MG63 (cell line): ENCODE data around the gene DOCK11. TPM values are rescaled to one million over a fixed set of nuclear protein-coding genes. Genes with fewer than 3 reads are reported as not detected.
A peak's percentile ranks its signal among the peaks of the same experiment; 100 is the strongest.

Source experiments
- DNase-seq: peaks from one replicate; pipeline ENCODE4 v3.0.0-alpha.2; 2020
- H3K27me3 ChIP-seq: fragments of 250-450 bp; sonication (Bioruptor Pico); 2 replicates; pipeline ENCODE4 v1.5.1; 2020; ENCODE audit warnings: mild to moderate bottlenecking, moderate library complexity
- H3K36me3 ChIP-seq: fragments of 250-450 bp; sonication (Bioruptor Pico); 2 replicates; pipeline ENCODE4 v1.5.1; 2020; ENCODE audit warnings: mild to moderate bottlenecking, moderate library complexity
- H3K4me3 ChIP-seq: fragments of 250-450 bp; sonication (Bioruptor Pico); 2 replicates; pipeline ENCODE4 v1.5.1; 2020; ENCODE audit warnings: mild to moderate bottlenecking, moderate library complexity
- H3K9me3 ChIP-seq: fragments of 250-450 bp; sonication (Bioruptor Pico); 2 replicates; pipeline ENCODE4 v1.5.1; 2020; ENCODE audit warnings: mild to moderate bottlenecking, moderate library complexity
- total RNA-seq: library from RNA; depleted of rRNA; stranded (reverse); fragments of >200 nt; shearing (Covaris generic); gene quantifications from 2 replicates; pipeline ENCODE4 v1.2.3, GENCODE V29; 2014; ENCODE audit warnings: low replicate concordance

DOCK11 gene
- total RNA-seq, 1 experiment from 2014 or later: 6.4 TPM

DNA sequence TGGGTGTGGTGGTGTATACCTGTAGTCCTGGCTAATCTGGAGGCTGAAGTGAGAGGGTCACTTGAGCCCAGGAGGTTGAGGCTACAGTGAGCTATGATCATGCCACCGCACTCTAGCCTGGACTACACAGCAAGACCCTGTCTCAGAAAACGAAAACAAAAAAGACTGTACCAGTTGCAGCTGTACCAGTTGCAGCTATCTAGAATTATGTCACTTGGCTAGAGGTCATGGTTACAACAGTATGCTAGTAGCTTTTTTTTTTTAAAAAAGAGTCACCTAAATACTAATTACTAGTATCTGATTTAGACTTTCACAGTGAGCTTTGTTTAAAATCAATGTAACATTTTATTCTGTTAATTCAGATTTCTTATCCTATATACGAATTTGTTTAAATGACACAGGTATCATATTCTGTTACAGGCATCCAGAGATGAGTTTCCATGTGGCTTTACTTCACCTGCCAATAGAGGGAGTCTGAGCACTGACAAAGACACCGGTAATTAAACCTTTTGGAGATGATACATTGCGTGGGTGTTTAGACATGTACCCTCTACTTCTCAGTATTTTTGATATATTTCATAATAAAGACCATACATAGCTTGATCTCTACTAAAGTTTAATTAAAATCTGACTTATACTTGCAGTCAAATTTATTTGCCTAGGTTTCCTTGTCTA lies 131.6 kb downstream of the DOCK11 start:
- no peak for DNase-seq
- no peaks in the 10 kb centered on the region for H3K36me3 ChIP-seq
- H3K27me3 ChIP-seq: no peaks in the 10 kb centered on the region
- no peaks in the 10 kb centered on the region for H3K9me3 ChIP-seq
- no peak overlapping the region for H3K4me3 ChIP-seq

DNA sequence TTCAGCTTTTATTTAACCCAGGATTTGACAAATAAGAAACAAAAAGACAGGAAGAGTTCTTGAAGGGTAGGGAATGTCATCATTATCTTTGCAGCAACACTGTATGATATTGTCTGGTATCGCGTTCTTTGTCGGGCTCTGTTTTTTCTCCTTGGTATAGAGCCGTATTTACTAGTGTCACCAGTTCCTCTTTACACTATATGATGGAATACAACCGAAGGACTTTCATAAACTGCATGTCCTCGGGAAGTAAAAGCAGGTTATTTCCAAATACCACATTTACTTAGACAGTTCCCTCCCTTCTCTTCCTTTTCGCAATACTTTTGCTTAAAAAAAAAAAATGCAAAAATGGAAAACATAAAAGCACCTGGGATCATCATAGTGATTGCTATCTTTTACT lies 135.2 kb downstream of the DOCK11 start:
- Histone ChIP-seq H3K27me3 (no peaks in the 10 kb centered on the region), H3K9me3 (no peaks in the 10 kb centered on the region), H3K36me3 (no peaks in the 10 kb centered on the region), H3K4me3 (no peak overlapping the region)
- no peak for DNase-seq

DNA sequence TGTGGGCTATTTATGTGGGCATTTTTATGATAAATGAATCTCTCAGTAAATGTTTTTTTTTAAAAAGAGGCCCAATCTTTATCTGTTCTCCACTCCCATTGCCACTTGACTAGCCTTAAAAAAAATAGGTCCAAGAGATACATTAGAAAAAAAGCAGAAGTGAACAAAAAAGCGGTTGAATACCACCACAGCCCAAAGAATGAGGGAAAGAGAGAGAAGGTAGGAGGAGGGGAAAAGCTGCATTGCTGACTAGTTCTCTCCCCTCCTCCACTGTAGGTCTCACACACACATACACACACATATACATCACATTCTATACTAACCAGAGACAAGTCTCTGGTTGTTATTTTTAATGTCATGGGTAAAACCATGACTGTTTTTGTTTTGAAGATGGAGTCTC lies 136.0 kb downstream of the DOCK11 start:
- Histone ChIP-seq H3K4me3 (no peak overlapping the region), H3K27me3 (no peaks in the 10 kb centered on the region), H3K36me3 (no peaks in the 10 kb centered on the region), H3K9me3 (no peaks in the 10 kb centered on the region)
- no peak for DNase-seq

GRCh38 chrX:118632862-118633261 lies 137.2 kb downstream of the DOCK11 start:
- Histone ChIP-seq H3K4me3 (no peak overlapping the region), H3K36me3 (no peaks in the 10 kb centered on the region), H3K9me3 (no peaks in the 10 kb centered on the region), H3K27me3 (no peaks in the 10 kb centered on the region)
- DNase-seq: no peak

- H3K27me3 ChIP-seq: no peaks in the 10 kb centered on the region
- DNase-seq: no peak
- H3K9me3 ChIP-seq: no peaks in the 10 kb centered on the region
- no peak overlapping the region for H3K4me3 ChIP-seq
- no peaks in the 10 kb centered on the region for H3K36me3 ChIP-seq
Measured at GRCh38 chrX:118633530-118633929, 137.9 kb downstream of the DOCK11 start.

DNA sequence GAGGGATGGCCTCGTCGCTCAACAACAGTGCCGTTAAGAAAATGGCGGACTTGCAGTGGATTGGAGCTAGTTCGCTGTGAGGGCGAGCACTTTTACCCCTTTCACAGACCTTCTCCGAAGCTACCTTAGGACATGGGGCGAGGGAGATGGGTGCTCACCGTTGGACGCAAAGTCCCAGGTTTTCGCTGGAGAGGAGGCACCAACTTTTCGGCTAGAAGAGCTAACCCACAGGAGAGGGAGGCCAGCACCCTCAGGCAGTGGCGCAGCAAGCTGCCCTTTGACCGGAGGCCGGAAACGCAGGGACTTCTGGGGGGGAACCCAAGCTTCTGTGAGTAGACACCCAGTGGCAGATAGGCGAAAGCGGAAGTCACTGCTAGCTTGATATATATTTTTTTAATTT lies 138.7 kb downstream of the DOCK11 start:
- Histone ChIP-seq H3K4me3 (no peak overlapping the region), H3K9me3 (no peaks in the 10 kb centered on the region), H3K27me3 (no peaks in the 10 kb centered on the region), H3K36me3 (no peaks in the 10 kb centered on the region)
- no peak for DNase-seq

DNA sequence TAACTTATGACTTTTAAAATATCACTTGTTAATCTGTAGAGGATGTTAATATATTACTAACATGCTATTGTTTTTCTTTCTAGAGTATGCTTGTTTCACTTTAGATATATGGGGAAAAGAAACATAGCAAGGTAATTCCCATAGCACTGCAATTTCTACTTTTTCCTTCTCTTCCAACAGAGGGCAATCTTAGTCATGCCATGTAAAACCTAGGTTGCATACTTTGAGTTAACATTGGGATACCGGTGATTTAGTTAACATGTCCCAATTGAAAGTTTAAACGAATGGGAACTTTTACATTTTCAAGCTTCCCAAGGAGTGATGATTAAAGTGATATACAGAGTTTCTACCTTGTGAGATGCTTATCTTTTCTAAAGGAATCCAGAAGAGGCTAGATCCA lies 142.4 kb downstream of the DOCK11 start:
- Histone ChIP-seq H3K9me3 (no peaks in the 10 kb centered on the region), H3K4me3 (no peak overlapping the region), H3K36me3 (no peaks in the 10 kb centered on the region), H3K27me3 (no peaks in the 10 kb centered on the region)
- DNase-seq: no peak

- no peaks in the 10 kb centered on the region for H3K36me3 ChIP-seq
- H3K9me3 ChIP-seq: no peaks in the 10 kb centered on the region
- H3K27me3 ChIP-seq: no peaks in the 10 kb centered on the region
- no peak overlapping the region for H3K4me3 ChIP-seq
- no peak for DNase-seq
Measured at GRCh38 chrX:118644378-118644777, 148.8 kb downstream of the DOCK11 start.

DNA sequence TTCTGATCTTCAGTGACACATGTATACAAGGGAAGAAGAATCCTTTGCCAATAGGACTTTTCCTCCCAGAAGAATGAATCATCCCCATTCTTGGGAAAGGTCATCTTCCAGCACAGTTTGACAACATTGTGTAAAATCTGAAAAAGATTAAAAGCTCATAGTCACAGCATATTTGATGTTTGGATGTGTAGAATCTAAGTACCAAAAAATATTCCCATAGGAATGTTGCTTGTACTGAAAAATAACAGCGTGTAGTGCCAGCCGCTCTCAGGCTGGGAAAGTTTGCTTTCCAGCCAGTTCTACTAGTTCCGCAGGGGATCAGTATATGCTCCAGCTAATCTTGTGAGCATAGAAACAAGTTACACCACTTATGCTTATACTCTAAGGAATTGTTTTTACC lies 157.1 kb downstream of the DOCK11 start:
- Histone ChIP-seq H3K36me3 (no peaks in the 10 kb centered on the region), H3K27me3 (no peaks in the 10 kb centered on the region), H3K4me3 (no peak overlapping the region), H3K9me3 (no peaks in the 10 kb centered on the region)
- DNase-seq: no peak

GRCh38 chrX:118654331-118654730 lies 158.7 kb downstream of the DOCK11 start:
- no peaks in the 10 kb centered on the region for H3K36me3 ChIP-seq
- no peak overlapping the region for H3K4me3 ChIP-seq
- no peak for DNase-seq
- H3K9me3 ChIP-seq: no peaks in the 10 kb centered on the region
- H3K27me3 ChIP-seq: no peaks in the 10 kb centered on the region

- peak; percentile 47 for DNase-seq
Measured at GRCh38 chrX:118655561-118656246, 160.1 kb downstream of the DOCK11 start.

DNA sequence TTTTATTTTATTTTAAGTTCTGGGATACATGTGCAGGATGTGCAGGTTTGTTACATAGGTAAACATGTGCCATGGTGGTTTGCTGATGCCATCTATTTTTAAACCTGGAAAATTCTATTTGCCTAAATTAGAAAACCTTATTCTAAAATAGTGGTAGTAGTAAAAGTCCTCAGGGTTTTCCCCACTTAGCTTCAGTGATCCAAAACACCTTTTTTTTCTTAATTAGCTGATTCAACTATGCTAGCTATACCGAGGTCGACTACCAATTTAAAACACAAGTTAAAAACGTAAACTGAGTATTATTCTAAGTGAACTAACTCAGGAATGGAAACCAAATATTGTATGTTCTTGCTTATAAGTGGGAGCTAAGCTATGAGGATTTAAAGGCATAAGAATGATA lies 161.8 kb downstream of the DOCK11 start:
- H3K27me3 ChIP-seq: no peaks in the 10 kb centered on the region
- H3K4me3 ChIP-seq: no peak overlapping the region
- no peaks in the 10 kb centered on the region for H3K36me3 ChIP-seq
- no peaks in the 10 kb centered on the region for H3K9me3 ChIP-seq
- no peak for DNase-seq

More at GRCh38 chrX:118655561-118656246, 160.1 kb downstream of the DOCK11 start:
- H3K4me3 ChIP-seq: no peak overlapping the region
- H3K27me3 ChIP-seq: no peaks in the 10 kb centered on the region
- no peaks in the 10 kb centered on the region for H3K36me3 ChIP-seq
- H3K9me3 ChIP-seq: no peaks in the 10 kb centered on the region

DNA sequence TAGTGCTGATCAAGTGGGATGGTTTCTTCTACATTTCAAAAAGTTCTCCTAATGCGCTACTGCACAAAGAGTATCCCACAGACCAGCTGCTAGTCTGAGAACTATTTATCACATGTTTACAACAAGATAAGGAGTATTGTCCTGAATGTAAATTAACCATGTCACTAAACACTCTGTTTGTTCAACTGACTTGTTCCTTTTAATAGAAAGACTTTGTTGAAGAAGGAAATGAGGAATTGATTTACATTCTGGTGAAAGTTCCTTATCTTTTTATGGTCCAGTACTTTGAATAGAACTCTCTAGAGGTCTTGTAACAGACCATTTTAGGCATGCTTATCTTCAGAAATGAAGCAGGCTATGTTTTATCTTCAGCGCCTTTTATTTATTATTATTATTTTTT lies 164.5 kb downstream of the DOCK11 start:
- DNase-seq: no peak
- no peaks in the 10 kb centered on the region for H3K27me3 ChIP-seq
- H3K9me3 ChIP-seq: no peaks in the 10 kb centered on the region
- no peaks in the 10 kb centered on the region for H3K36me3 ChIP-seq
- H3K4me3 ChIP-seq: no peak overlapping the region

- DNase-seq: no peak
- no peaks in the 10 kb centered on the region for H3K36me3 ChIP-seq
- H3K4me3 ChIP-seq: no peak overlapping the region
- H3K9me3 ChIP-seq: no peaks in the 10 kb centered on the region
- H3K27me3 ChIP-seq: no peaks in the 10 kb centered on the region
Measured at GRCh38 chrX:118665204-118665603, 169.6 kb downstream of the DOCK11 start.

- Histone ChIP-seq H3K27me3 (no peaks in the 10 kb centered on the region), H3K36me3 (no peaks in the 10 kb centered on the region)
- DNase-seq: no peak
Measured at GRCh38 chrX:118666521-118666920, 170.9 kb downstream of the DOCK11 start.

GRCh38 chrX:118669435-118669834 lies 173.8 kb downstream of the DOCK11 start:
- Histone ChIP-seq H3K9me3 (no peaks in the 10 kb centered on the region), H3K36me3 (no peaks in the 10 kb centered on the region), H3K27me3 (no peaks in the 10 kb centered on the region), H3K4me3 (no peak overlapping the region)
- no peak for DNase-seq

More at GRCh38 chrX:118666521-118666920, 170.9 kb downstream of the DOCK11 start:
- Histone ChIP-seq H3K4me3 (no peak overlapping the region), H3K9me3 (no peaks in the 10 kb centered on the region)

GRCh38 chrX:118675326-118675965 lies 179.8 kb downstream of the DOCK11 start:
- no peak for DNase-seq
- H3K9me3 ChIP-seq: no peaks in the 10 kb centered on the region
- H3K4me3 ChIP-seq: no peak overlapping the region
- H3K36me3 ChIP-seq: no peaks in the 10 kb centered on the region
- H3K27me3 ChIP-seq: no peaks in the 10 kb centered on the region

- Histone ChIP-seq H3K9me3 (no peaks in the 10 kb centered on the region), H3K36me3 (no peaks in the 10 kb centered on the region), H3K4me3 (no peak overlapping the region), H3K27me3 (no peaks in the 10 kb centered on the region)
- no peak for DNase-seq
Measured at GRCh38 chrX:118675966-118676349, 180.3 kb downstream of the DOCK11 start.
